ENCODE results near the gene PAXX. TPM values are rescaled to one million over a fixed set of nuclear protein-coding genes. Genes with fewer than 3 reads are reported as not detected.

The PAXX gene
- total RNA-seq, 1 experiment from 2014 or later, result 44.1 TPM

- TF ChIP-seq NR1H2 (CRISPR knock-in tag; IDR thresholded peaks at IDR 0.05), result no peak
- TF ChIP-seq SMAD4 (CRISPR knock-in tag; IDR thresholded peaks at IDR 0.05), result no peak
- no peak for TF ChIP-seq CREM (CRISPR knock-in tag; IDR thresholded peaks at IDR 0.05)
- no peak for TF ChIP-seq ZNF512 (CRISPR knock-in tag; IDR thresholded peaks at IDR 0.05; ENCODE audit: borderline replicate concordance)
- no peak for TF ChIP-seq AR (CRISPR knock-in tag; IDR thresholded peaks at IDR 0.05)
- no peak for TF ChIP-seq ZNF317 (CRISPR knock-in tag; IDR thresholded peaks at IDR 0.05; ENCODE audit: borderline replicate concordance, low read depth)
- no peak for TF ChIP-seq E2F1 (CRISPR knock-in tag; IDR thresholded peaks at IDR 0.05)
- no peak for TF ChIP-seq EMX1 (CRISPR knock-in tag; IDR thresholded peaks at IDR 0.05)
- TF ChIP-seq USF2 (CRISPR knock-in tag; IDR thresholded peaks at IDR 0.05), result no peak
- no peak for TF ChIP-seq ZNF532 (CRISPR knock-in tag; IDR thresholded peaks at IDR 0.05; ENCODE audit: borderline replicate concordance)
These were observed 31.8 kb upstream of the PAXX start (continued) for GRCh38 chr9:136960212-136960937.

GRCh38 chr9:136960938-136961275 lies 31.3 kb upstream of the PAXX start:
- H3K4me3 Mint-ChIP-seq, result no peak overlapping the region
- DNase-seq (ENCODE audit: low spot score), result no peak
- no peaks in the 10 kb centered on the region for H3K27me3 Mint-ChIP-seq (ENCODE audit: low read depth)
- no peaks in the 10 kb centered on the region for H3K36me3 Mint-ChIP-seq
- no peak overlapping the region for H3K27ac Mint-ChIP-seq
- H3K4me1 Mint-ChIP-seq, result peaks cover 4% of the 10 kb centered on the region
- peaks cover 9% of the 10 kb centered on the region for H3K9me3 Mint-ChIP-seq
- ChIA-PET POLR2A (interaction anchor here (0.6 kb wide), 1 partner anchor 455 kb away, joined by 3 read pairs; no protein-coding TSS in a partner anchor), CTCF (interaction anchor here (0.6 to 1.8 kb wide), 8 partner anchors 13 to 192 kb away, joined by 3 to 11 read pairs (median 4); partner anchors contain the start of gene FBXW5)
- ATAC-seq, result no peak
- no peak for TF ChIP-seq PRDM15 (CRISPR knock-in tag; IDR thresholded peaks at IDR 0.05)
- TF ChIP-seq TEAD1 (CRISPR knock-in tag; IDR thresholded peaks at IDR 0.05), result no peak
- no peak for TF ChIP-seq OVOL2 (CRISPR knock-in tag; IDR thresholded peaks at IDR 0.05; ENCODE audit: borderline replicate concordance)
- no peak for TF ChIP-seq ZNF532 (CRISPR knock-in tag; IDR thresholded peaks at IDR 0.05; ENCODE audit: borderline replicate concordance)

Measured in WTC11 (cell line).